Kasumi-1 (cell line): ENCODE results near the gene MFAP4.

Experiments
- DNase-seq, 2 experiments: peaks; one replicate each; lab custom pipeline; 2025; lab: John Stamatoyannopoulos, UW

MFAP4 gene

DNA sequence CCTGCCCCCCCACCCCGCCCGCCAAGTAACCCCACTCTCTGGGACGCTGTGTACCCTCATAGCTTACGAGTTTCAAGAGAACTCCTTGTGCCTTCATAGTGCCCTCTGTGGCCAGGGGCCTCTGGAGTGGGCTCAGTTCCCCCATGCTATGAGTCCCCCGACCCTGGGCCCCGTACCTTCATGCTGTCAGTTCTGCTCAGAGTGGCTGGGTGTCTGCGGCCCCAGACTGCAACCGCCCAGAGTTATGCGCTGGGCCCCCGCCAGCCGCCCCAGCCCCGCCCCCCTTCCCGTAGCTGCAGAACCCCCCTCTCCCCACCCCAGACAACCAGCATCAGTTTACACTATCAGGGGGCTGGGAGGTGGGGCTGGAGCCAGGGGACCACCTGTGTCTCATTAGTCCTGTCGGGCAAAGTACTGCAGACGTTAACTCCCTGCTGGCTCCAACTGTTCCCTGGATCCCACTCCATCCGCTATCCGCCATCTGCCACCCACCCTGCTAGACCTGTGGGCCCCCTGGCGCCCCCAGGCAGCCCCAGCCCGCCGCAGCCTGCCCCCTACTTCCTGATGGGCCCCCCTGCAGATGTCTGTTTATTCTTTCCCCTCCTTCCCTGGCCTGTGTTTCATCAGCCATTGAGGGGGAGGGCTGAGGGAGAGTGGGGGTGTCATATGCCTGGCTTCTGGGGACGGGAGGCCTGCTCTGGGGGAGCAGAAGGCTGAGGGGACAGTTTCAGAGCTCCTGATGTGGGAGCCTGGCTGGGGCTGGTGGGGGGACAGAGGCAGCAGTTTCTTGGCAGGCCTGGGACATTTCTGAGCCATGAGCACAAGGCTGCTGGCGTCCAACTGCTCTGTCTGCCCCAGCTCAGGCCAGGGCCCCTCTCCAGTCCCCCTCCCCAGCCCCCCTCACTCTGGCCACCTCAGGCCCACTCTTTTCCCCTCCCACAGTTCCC, at the start of gene MFAP4:
TSS of gene MFAP4 (minus strand) at position 217 of the 947 bp plus-strand sequence. CDS start at position 182, 35 bp downstream.
- peak; percentile 60 to 67 for DNase-seq

GRCh38 chr17:19433727-19434340, 46.8 kb upstream of the MFAP4 start:
- DNase-seq = no peak

GRCh38 chr17:19433255-19433654, 46.3 kb upstream of the MFAP4 start:
- no peak for DNase-seq

DNA sequence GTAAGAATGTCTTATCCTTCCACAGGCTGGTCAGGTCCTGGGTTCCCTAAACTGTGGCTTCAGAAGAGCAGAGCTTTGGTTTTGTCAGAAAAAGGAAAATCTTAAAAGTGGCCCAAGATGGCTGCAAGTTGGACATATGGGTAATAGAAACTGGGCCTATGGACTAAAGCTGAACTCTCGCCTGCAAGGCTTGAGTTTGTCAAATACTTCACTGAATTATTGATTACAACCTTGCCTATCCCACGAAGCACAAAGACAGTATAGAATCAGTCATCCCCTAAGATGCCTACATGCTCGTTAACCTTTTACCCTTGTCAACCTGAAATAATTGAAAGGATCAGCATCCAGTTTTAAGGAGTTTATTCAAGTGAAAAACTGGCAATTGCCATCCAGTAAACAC, 44.7 kb upstream of the MFAP4 start:
- no peak for DNase-seq

DNA sequence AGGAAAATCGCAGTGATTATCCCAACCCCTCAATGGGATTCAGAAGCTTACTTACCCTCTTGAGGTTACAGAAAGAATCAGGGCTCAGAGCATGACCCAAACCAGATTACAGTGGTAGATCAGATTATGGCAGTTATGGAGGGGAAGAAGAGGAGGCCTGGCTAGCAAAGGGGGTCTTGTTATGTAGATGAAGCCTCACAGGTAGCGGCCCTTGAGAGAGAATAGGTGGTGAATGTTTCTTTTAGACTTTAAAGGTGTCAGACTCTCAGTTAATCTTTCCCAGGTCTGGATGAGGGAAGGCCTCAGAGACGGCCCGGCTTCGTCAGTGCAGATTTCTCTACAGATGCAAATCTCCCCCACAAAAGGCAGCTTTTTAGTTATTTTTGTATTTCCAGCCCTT, 39.6 kb upstream of the MFAP4 start:
- DNase-seq = no peak

- DNase-seq = no peak
These were observed 38.2 kb upstream of the MFAP4 start for GRCh38 chr17:19424934-19425868.

GRCh38 chr17:19421926-19422325, 34.9 kb upstream of the MFAP4 start:
- no peak for DNase-seq

- DNase-seq = no peak
These were observed 34.2 kb upstream of the MFAP4 start for GRCh38 chr17:19421219-19421618.

DNA sequence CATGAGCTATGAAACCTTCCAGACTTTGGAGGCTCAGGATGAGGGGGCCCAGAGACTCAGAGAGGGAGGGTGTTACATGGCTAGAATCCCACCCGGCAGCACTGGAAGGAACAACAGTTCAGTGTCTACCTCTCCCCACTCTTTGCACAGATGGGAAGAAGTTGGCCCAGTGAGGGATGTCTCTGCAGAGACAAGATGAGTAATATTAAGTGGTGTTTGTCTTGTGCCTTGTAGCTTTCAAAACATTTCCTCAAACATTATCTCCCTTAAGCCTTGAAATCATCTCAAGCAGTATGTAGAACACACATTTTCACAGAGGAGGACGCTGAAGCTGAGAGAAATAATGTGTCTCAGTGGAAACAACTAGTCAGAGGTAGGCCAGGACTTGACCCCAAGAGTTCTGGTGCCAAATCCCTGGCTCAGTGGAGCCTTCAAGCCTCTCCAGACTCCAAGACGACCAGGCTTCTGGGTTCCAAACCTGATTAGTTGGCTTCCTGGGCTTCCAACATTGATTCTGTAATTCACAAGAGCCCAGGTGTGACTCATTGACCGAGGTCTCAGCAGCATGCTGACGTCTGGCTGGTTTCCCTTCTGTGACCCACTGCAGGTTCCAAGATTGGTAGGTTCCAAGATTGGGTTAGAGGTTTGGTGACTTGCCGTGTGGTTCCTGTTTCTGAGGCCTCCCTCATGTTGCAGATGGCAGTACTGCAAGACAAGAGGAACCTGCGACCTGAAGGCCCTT, 31.4 kb upstream of the MFAP4 start:
- DNase-seq = peak; percentile 2 to 22

GRCh38 chr17:19417611-19418010, 30.6 kb upstream of the MFAP4 start:
- no peak for DNase-seq

DNA sequence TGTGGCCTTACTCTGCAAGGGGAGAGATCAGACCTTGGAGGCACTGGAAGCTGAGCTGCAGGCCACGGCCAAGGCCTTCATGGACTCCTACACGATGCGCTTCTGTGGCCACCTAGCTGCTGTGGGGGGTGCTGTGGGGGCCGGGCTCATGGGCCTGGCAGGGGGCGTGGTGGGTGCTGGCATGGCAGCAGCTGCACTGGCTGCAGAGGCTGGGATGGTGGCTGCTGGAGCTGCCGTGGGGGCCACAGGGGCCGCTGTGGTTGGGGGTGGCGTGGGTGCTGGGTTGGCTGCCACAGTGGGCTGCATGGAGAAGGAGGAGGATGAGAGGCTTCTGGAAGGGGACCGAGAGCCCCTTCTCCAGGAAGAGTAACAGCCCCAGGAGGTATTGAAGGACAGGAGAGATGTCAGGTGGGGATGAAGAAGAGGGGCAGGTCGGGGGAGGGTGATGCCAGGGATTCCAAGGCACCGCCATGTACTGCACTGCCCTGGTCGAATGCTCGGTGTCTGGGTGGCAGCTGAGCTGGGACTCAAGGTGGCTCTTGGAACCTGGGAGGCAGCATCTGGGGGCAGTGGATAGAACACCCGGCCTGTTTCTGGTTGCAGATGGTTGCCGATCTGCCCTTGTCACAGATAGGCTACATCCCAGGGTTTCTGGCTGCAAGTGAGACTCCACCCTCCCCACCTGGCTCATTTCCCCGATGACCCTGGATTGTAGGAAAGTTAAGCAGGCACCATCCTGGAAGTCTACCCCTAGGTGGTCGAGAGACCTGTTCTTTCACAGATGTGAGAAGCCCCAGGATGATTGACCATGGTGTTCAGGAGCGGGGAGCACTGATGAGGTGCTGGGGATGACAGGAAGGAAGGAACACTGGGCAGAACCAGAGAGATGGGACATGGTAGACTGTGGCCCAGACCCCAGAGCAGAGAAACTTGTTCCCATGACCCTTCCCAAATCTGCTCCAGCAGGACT, 29.1 kb upstream of the MFAP4 start:
- DNase-seq = no peak

GRCh38 chr17:19415311-19415710, 28.3 kb upstream of the MFAP4 start:
- DNase-seq = no peak

DNA sequence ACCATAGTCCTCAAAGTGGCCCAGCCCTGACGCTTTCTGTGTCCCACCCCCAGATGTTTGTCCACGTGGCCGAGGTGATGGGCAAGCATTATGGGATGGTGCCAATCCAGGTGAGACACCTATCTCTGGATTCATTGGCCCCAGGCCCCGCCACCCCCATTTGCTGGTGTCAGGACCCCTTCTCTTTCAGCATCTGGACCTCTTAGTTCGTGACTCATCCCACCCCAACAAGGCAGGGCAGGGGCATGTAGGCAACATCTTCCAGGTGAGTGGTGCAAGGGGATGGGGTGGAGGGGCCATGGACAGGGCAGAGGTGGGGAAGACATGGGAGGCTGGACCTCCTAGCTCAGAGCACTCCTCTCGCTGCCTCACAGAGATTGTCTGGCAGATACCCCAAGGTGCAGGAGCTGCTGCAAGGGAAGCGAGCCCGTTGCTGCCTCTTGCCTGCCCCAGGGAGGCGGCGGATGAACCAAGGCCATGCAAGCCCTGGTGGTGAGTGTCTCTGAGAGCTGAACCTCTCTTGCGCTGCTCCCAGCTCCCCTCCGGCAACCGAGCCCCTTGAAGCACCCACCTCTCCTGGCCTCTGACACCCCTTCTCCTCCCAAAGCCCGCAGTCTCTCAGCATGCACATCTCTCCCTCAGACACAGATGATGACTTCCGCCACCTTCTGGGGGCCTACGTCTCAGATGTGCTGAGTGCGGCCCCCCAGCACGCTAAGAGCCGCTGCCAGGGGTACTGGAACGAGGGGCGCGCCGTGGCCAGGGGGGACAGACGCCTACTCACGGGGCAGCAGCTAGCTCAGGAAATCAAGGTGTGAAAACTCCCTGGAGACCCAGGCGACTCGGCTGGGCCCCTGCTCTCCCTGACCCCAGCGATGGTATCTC, 27.6 kb upstream of the MFAP4 start:
- no peak for DNase-seq

DNA sequence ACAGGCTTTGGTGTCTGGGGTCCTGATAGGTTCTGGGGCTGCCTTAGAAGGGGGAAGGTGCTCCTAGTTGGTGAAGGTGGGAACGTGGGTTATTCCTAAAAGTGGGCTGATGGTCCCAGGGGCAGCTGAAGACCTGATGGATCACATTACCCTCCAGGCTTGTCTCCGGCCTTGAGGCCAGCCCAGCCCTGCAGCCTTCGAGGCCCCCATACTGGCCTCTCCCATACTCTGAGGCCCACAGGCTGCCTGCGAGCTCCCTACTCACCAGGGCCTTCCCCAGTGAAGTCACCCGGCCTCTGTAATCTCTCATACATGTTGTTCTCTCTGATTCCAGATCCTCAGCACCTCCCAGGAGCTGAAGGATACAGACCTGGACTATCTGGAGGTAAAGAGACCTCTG, 26.8 kb upstream of the MFAP4 start:
- DNase-seq = no peak

- no peak for DNase-seq
These were observed 26.0 kb upstream of the MFAP4 start for GRCh38 chr17:19412984-19413383.

GRCh38 chr17:19412510-19412909, 25.5 kb upstream of the MFAP4 start:
- DNase-seq = no peak

GRCh38 chr17:19411631-19412030, 24.6 kb upstream of the MFAP4 start:
- no peak for DNase-seq

DNA sequence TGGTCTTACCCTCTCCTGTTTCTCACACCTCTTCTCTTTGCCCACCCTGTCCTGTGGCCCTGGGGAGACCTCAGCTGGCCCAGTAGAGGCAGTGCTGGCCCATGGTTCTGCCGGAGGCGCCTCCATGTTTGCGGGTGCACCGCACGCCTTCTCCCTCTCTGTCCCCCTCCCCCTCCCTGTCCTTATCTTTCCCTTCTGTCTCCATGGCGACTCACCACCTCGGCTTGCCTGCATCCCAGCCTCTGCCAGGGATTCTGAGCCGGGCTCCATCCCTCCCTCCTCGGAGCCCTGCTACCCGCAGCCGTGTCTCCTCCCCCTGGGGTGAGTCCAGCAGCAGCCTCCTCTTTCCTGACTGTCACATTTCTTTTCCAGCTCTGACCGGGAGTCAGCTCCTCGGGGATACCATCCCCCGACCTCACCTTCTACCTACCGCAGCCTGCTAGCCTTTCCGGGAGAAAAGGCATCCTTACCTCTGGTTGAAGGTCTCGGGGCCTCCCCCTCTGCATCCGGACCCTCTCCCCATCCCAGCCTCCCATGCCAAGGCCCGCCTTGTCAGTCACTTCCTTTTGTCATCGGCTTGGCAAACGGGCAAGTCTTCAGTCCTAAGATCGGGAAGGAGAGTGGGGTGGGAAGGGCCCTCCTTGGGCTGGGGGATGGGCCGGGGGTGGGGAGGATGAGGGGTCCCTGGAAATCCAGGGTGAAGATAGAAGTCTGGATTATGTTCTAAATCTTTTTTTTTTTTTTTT, 24.1 kb upstream of the MFAP4 start, which contains the start of gene RNF112:
TSS of gene RNF112 (plus strand) at position 358 of the 746 bp plus-strand sequence. CDS start at position 535, 177 bp downstream.
- no peak for DNase-seq
